Measurements from ENCODE around the gene RFX7.

RFX7 gene

DNA sequence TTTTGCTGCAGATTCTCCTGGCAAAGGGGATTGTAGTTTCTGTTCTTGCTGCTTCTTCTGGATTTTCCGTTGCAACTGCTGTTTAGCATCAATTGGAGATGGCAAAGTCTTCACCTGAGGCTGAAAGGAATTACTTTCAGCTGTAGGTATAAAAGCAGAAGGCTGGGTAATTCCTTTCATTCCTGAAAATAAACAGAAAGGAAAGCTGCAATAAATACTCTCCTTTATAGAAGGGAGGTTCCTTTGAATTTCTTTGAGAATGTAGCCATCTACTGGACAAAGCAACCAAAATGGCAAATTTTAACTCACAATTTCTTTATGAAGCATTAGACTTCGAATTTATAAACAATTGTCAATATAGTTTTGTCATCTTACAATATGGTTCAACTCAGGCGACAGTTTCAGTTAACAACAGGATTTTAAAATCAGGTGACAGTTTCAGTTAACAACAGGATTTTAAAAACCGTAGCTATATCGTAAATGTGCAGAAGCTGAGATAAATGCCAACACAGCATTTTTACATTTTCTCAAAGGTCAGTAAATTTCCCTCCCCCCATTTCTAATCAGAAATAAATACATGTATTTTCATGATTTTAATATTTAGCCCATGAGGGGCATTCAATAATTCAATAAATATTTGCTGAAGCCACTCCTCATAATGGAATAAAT is 145.3 kb downstream of the RFX7 start:
- Histone ChIP-seq H3F3A (ENCODE audit: insufficient read depth, low read length) (no peaks in the 10 kb centered on the region), H3K9ac (ENCODE audit: low read length) (no peak overlapping the region), H3K9me2 (ENCODE audit: low read depth, low read length) (no peaks in the 10 kb centered on the region), H3K36me3 (ENCODE audit: insufficient read depth, low read length) (peaks cover 86% of the 10 kb centered on the region), H4K20me1 (ENCODE audit: insufficient read depth, low read length) (no peaks in the 10 kb centered on the region), H3K27ac (ENCODE audit: low read depth, low read length, poor library complexity, severe bottlenecking) (no peak overlapping the region), H2AFZ (ENCODE audit: low read length) (no peak overlapping the region), H3K4me3 (ENCODE audit: low read depth, low read length, poor library complexity, severe bottlenecking) (no peak overlapping the region), H3K4me1 (ENCODE audit: insufficient read depth, low read length, severe bottlenecking) (no peaks in the 10 kb centered on the region), H3K9me3 (ENCODE audit: low read length) (no peaks in the 10 kb centered on the region), H3K4me2 (ENCODE audit: low read length) (no peak overlapping the region), H3K79me2 (ENCODE audit: insufficient read depth, low read length) (no peaks in the 10 kb centered on the region), H3K27me3 (ENCODE audit: insufficient read depth, low read length) (no peaks in the 10 kb centered on the region)
- TF ChIP-seq, protein P1, sequence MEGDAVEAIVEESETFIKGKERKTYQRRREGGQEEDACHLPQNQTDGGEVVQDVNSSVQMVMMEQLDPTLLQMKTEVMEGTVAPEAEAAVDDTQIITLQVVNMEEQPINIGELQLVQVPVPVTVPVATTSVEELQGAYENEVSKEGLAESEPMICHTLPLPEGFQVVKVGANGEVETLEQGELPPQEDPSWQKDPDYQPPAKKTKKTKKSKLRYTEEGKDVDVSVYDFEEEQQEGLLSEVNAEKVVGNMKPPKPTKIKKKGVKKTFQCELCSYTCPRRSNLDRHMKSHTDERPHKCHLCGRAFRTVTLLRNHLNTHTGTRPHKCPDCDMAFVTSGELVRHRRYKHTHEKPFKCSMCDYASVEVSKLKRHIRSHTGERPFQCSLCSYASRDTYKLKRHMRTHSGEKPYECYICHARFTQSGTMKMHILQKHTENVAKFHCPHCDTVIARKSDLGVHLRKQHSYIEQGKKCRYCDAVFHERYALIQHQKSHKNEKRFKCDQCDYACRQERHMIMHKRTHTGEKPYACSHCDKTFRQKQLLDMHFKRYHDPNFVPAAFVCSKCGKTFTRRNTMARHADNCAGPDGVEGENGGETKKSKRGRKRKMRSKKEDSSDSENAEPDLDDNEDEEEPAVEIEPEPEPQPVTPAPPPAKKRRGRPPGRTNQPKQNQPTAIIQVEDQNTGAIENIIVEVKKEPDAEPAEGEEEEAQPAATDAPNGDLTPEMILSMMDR (IDR thresholded peaks at IDR 0.05; ENCODE audit: low read length): no peak
- TF ChIP-seq EZH2 (IDR thresholded peaks at IDR 0.05; ENCODE audit: borderline replicate concordance, low read length): no peak

DNA sequence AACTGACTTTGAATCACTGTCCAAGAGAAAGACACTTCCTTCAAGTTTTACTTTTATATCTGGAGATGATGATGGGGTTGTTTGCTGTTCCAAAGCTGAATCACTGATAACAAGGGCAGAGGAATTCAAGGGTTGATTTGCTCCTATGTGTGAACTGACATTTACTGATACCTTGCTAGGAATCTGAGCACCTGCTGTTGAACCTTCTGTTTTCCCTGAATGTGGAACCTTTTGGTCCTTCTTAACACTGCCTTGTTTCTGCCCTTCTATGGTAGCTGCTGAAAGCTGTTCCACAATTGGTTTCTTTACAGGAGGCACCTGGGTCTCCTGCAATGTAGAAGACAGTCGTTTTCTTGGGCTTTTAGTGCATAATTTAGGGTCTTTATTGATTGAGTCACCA is 148.3 kb downstream of the RFX7 start:
- no peaks in the 10 kb centered on the region for H4K20me1 ChIP-seq (ENCODE audit: insufficient read depth, low read length)
- H3K4me2 ChIP-seq (ENCODE audit: low read length): no peak overlapping the region
- H3F3A ChIP-seq (ENCODE audit: insufficient read depth, low read length): no peaks in the 10 kb centered on the region
- H3K36me3 ChIP-seq (ENCODE audit: insufficient read depth, low read length): peaks cover 91% of the 10 kb centered on the region
- no peaks in the 10 kb centered on the region for H3K4me1 ChIP-seq (ENCODE audit: insufficient read depth, low read length, severe bottlenecking)
- H3K9ac ChIP-seq (ENCODE audit: low read length): no peak overlapping the region
- H3K27ac ChIP-seq (ENCODE audit: low read depth, low read length, poor library complexity, severe bottlenecking): no peak overlapping the region
- no peak overlapping the region for H2AFZ ChIP-seq (ENCODE audit: low read length)
- H3K4me3 ChIP-seq (ENCODE audit: low read depth, low read length, poor library complexity, severe bottlenecking): no peak overlapping the region
- TF ChIP-seq, protein P1 (IDR thresholded peaks at IDR 0.05; ENCODE audit: low read length): no peak
- no peak for TF ChIP-seq EZH2 (IDR thresholded peaks at IDR 0.05; ENCODE audit: borderline replicate concordance, low read length)
- no peaks in the 10 kb centered on the region for H3K27me3 ChIP-seq (ENCODE audit: insufficient read depth, low read length)
- H3K9me3 ChIP-seq (ENCODE audit: low read length): no peaks in the 10 kb centered on the region
- H3K9me2 ChIP-seq (ENCODE audit: low read depth, low read length): no peaks in the 10 kb centered on the region
- no peaks in the 10 kb centered on the region for H3K79me2 ChIP-seq (ENCODE audit: insufficient read depth, low read length)

DNA sequence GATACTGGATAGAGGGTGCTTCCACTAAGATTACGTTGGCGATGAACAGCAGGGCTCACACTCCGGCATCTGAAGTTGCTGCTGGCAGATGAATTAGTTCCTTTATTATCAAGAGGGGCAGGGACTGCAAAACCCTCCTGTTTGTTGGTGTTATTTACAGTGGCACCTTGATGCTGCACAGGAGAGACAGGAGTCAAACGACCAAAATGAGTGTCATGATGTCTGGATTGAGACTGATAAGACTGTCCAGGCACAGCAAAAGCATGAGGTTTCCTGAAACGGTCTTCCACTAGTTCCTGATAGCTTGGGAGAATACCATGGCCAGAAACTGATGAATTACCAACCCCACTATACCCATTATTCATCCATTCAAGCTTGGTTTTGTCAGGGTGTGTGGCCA is 149.5 kb downstream of the RFX7 start:
- Histone ChIP-seq H3K4me1 (ENCODE audit: insufficient read depth, low read length, severe bottlenecking) (no peaks in the 10 kb centered on the region), H3K36me3 (ENCODE audit: insufficient read depth, low read length) (peaks cover 84% of the 10 kb centered on the region), H3K4me3 (ENCODE audit: low read depth, low read length, poor library complexity, severe bottlenecking) (no peak overlapping the region), H3F3A (ENCODE audit: insufficient read depth, low read length) (no peaks in the 10 kb centered on the region), H2AFZ (ENCODE audit: low read length) (no peak overlapping the region), H3K4me2 (ENCODE audit: low read length) (no peak overlapping the region), H3K27me3 (ENCODE audit: insufficient read depth, low read length) (no peaks in the 10 kb centered on the region), H3K9ac (ENCODE audit: low read length) (no peak overlapping the region), H3K9me3 (ENCODE audit: low read length) (no peaks in the 10 kb centered on the region), H3K27ac (ENCODE audit: low read depth, low read length, poor library complexity, severe bottlenecking) (no peak overlapping the region), H4K20me1 (ENCODE audit: insufficient read depth, low read length) (no peaks in the 10 kb centered on the region), H3K9me2 (ENCODE audit: low read depth, low read length) (no peaks in the 10 kb centered on the region), H3K79me2 (ENCODE audit: insufficient read depth, low read length) (no peaks in the 10 kb centered on the region)
- no peak for TF ChIP-seq EZH2 (IDR thresholded peaks at IDR 0.05; ENCODE audit: borderline replicate concordance, low read length)
- TF ChIP-seq, protein P1 (IDR thresholded peaks at IDR 0.05; ENCODE audit: low read length): no peak
